PFSK-1 (cell line): ENCODE measurements around the gene AXIN2.

Source experiments
- FOXP2 ChIP-seq: optimal IDR thresholded peaks from 2 replicates; pipeline ENCODE3; 2011; ENCODE audit warnings: borderline replicate concordance, control low read depth, inconsistent platforms; ENCODE audit not compliant: insufficient read depth; ENCODE audit errors: extremely low read length, extremely low read depth
- POLR2AphosphoS5 ChIP-seq: IDR thresholded peaks from 2 replicates; pipeline ENCODE4 v1.6.1; 2012; ENCODE audit warnings: low read depth, mild to moderate bottlenecking, control low read depth, low read length, moderate library complexity
- REST ChIP-seq, 2 experiments: IDR thresholded peaks; 2 replicates each; pipeline versions ENCODE4 v1.6.1 to v1.8.0; 2011 to 2012; ENCODE audit warnings: low read depth in 2 of 2, low read length in 2 of 2, control low read depth in 1 of 2, inconsistent platforms in 1 of 2, mild to moderate bottlenecking in 1 of 2, moderate library complexity in 1 of 2; ENCODE audit not compliant: insufficient read depth in 1 of 2
- SIN3A ChIP-seq: IDR thresholded peaks from 2 replicates; pipeline ENCODE4 v1.6.1; 2012; ENCODE audit warnings: mild to moderate bottlenecking, low read length, moderate library complexity, borderline replicate concordance; ENCODE audit not compliant: insufficient read depth
- TAF1 ChIP-seq: IDR thresholded peaks from 2 replicates; pipeline ENCODE4 v1.6.1; 2012; ENCODE audit warnings: low read length, control low read depth, borderline replicate concordance; ENCODE audit not compliant: insufficient read depth

Gene AXIN2

GRCh38 chr17:65533056-65533745, 28.2 kb downstream of the AXIN2 start:
- no peak for TF ChIP-seq SIN3A

GRCh38 chr17:65532101-65532890, 29.2 kb downstream of the AXIN2 start:
- no peak for TF ChIP-seq POLR2AphosphoS5
- no peak for TF ChIP-seq REST (IDR thresholded peaks at IDR 0.05; ENCODE audit: insufficient read depth in 1 of 2, low read depth in 2 of 2, low read length in 2 of 2)
- TF ChIP-seq SIN3A: no peak
- TF ChIP-seq TAF1: no peak
- no peak for TF ChIP-seq FOXP2

GRCh38 chr17:65531256-65532100, 30.0 kb downstream of the AXIN2 start:
- TF ChIP-seq FOXP2 (no peak), SIN3A (no peak), TAF1 (no peak), POLR2AphosphoS5 (no peak), REST (IDR thresholded peaks at IDR 0.05; ENCODE audit: insufficient read depth in 1 of 2, low read depth in 2 of 2, low read length in 2 of 2) (no peak)

GRCh38 chr17:65530523-65531255, 30.8 kb downstream of the AXIN2 start:
- no peak for TF ChIP-seq REST (IDR thresholded peaks at IDR 0.05; ENCODE audit: insufficient read depth in 1 of 2, low read depth in 2 of 2, low read length in 2 of 2)
- no peak for TF ChIP-seq FOXP2
- no peak for TF ChIP-seq SIN3A
- TF ChIP-seq TAF1: no peak
- TF ChIP-seq POLR2AphosphoS5: no peak

GRCh38 chr17:65529761-65530522, 31.5 kb downstream of the AXIN2 start:
- TF ChIP-seq REST (IDR thresholded peaks at IDR 0.05; ENCODE audit: insufficient read depth in 1 of 2, low read depth in 2 of 2, low read length in 2 of 2): no peak
- TF ChIP-seq SIN3A: no peak
- no peak for TF ChIP-seq FOXP2
